Dermis blood vessel endothelial cell (primary cell): ENCODE results near the gene FGF14. TPM values are rescaled to one million over a fixed set of nuclear protein-coding genes. Genes with fewer than 3 reads are reported as not detected.

Experiments used
- DNase-seq: peaks from one replicate; pipeline ENCODE4 v3.0.0; 2010
- total RNA-seq: library from RNA; depleted of rRNA; stranded (reverse); fragments of >200 nt; gene quantifications from 2 replicates; pipeline ENCODE4 v1.2.3, GENCODE V29; 2014

Gene FGF14
- total RNA-seq, 1 donor from 2014 or later, result 0.34 TPM

GRCh38 chr13:101706651-101707050 is 695.2 kb downstream of the FGF14 start:
- DNase-seq, result peak; percentile 71

GRCh38 chr13:101703838-101704237 is 698.0 kb downstream of the FGF14 start:
- DNase-seq, result no peak

GRCh38 chr13:101703081-101703480 is 698.8 kb downstream of the FGF14 start:
- no peak for DNase-seq

- DNase-seq, result peak; percentile 4
Measured at GRCh38 chr13:101700598-101700997, 701.2 kb downstream of the FGF14 start.

GRCh38 chr13:101698400-101698799 is 703.4 kb downstream of the FGF14 start:
- DNase-seq, result no peak

GRCh38 chr13:101697745-101698144 is 704.1 kb downstream of the FGF14 start:
- DNase-seq, result no peak

- DNase-seq, result no peak
Measured at GRCh38 chr13:101695870-101696516, 705.9 kb downstream of the FGF14 start.

GRCh38 chr13:101691341-101691860 is 710.4 kb downstream of the FGF14 start:
- no peak for DNase-seq

GRCh38 chr13:101690871-101691270 is 711.0 kb downstream of the FGF14 start:
- no peak for DNase-seq

- no peak for DNase-seq
Measured at GRCh38 chr13:101686003-101686402, 715.8 kb downstream of the FGF14 start.

- peak; percentile 23 for DNase-seq
Measured at GRCh38 chr13:101681834-101682233, 720.0 kb downstream of the FGF14 start.

- DNase-seq, result no peak
Measured at GRCh38 chr13:101673360-101674105, 728.3 kb downstream of the FGF14 start.

- DNase-seq, result peak; percentile 78
Measured at GRCh38 chr13:101661839-101662238, 740.0 kb downstream of the FGF14 start.

Other genes with a start within 250 kb of the FGF14 start
- gene TPP2, start 194.9 kb upstream of the FGF14 start, total RNA-seq, result 61.1 and 75.2 TPM in 2 replicates